Hepatocyte (in vitro differentiated cells): ENCODE data around the gene HOXB4.

Experiments
- EZH2 ChIP-seq: fragments of 200-600 bp; sonication (generic); IDR thresholded peaks from 2 replicates; pipeline ENCODE4 v1.6.1; 2016; ENCODE audit warnings: antibody characterized with exemption, mild to moderate bottlenecking, borderline replicate concordance
- EZH2phosphoT487 ChIP-seq: fragments of 200-600 bp; sonication (generic); IDR thresholded peaks from one replicate; pipeline ENCODE4 v1.6.1; 2018; ENCODE audit warnings: antibody characterized with exemption, mild to moderate bottlenecking, low read depth, moderate library complexity; ENCODE audit not compliant: unreplicated experiment, severe bottlenecking
- TF ChIP-seq, protein P1 (sequence below): fragments of 200-600 bp; sonication (generic); IDR thresholded peaks from 2 replicates; pipeline ENCODE4 v1.5.1; 2016; ENCODE audit warnings: antibody characterized with exemption, mild to moderate bottlenecking; ENCODE audit not compliant: poor library complexity

- TF ChIP-seq, protein P1, sequence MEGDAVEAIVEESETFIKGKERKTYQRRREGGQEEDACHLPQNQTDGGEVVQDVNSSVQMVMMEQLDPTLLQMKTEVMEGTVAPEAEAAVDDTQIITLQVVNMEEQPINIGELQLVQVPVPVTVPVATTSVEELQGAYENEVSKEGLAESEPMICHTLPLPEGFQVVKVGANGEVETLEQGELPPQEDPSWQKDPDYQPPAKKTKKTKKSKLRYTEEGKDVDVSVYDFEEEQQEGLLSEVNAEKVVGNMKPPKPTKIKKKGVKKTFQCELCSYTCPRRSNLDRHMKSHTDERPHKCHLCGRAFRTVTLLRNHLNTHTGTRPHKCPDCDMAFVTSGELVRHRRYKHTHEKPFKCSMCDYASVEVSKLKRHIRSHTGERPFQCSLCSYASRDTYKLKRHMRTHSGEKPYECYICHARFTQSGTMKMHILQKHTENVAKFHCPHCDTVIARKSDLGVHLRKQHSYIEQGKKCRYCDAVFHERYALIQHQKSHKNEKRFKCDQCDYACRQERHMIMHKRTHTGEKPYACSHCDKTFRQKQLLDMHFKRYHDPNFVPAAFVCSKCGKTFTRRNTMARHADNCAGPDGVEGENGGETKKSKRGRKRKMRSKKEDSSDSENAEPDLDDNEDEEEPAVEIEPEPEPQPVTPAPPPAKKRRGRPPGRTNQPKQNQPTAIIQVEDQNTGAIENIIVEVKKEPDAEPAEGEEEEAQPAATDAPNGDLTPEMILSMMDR = no peak
- TF ChIP-seq EZH2phosphoT487 (peak; percentile 86), EZH2 (no peak)
These were observed 1.8 kb upstream of the HOXB4 start for GRCh38 chr17:48579760-48580554.
